H9 (cell line): ENCODE results near the gene EVI5L. TPM values are rescaled to one million over a fixed set of nuclear protein-coding genes. Genes with fewer than 3 reads are reported as not detected.

Experiments used
- DNase-seq: peaks from one replicate; pipeline ENCODE4 v3.0.0-alpha.2; 2017
- H2AFZ ChIP-seq: one replicate; pipeline ENCODE4 v1.6.1; 2013; ENCODE audit warnings: mild to moderate bottlenecking, low read length, control low read depth, moderate library complexity
- H2AK5ac ChIP-seq: 2 replicates; pipeline ENCODE4 v1.6.1; 2013; ENCODE audit warnings: low read length, control low read depth, mixed read lengths; ENCODE audit not compliant: insufficient read length
- H2BK120ac ChIP-seq: one replicate; pipeline ENCODE4 v1.6.1; 2013; ENCODE audit warnings: low read depth, mild to moderate bottlenecking, low read length, control low read depth, inconsistent platforms; ENCODE audit not compliant: poor library complexity, severe bottlenecking
- H2BK12ac ChIP-seq: 2 replicates; pipeline ENCODE4 v1.6.1; 2013; ENCODE audit warnings: low read length, control low read depth, mixed read lengths, low read depth; ENCODE audit not compliant: insufficient read length
- H2BK15ac ChIP-seq: 2 replicates; pipeline ENCODE4 v1.6.1; 2013; ENCODE audit warnings: low read depth, low read length, control low read depth
- H2BK20ac ChIP-seq: one replicate; pipeline ENCODE4 v1.6.1; 2013; ENCODE audit warnings: low read depth, mild to moderate bottlenecking, low read length, control low read depth, inconsistent platforms; ENCODE audit not compliant: poor library complexity, severe bottlenecking
- H2BK5ac ChIP-seq: 2 replicates; pipeline ENCODE4 v1.6.1; 2013; ENCODE audit warnings: low read length, control low read depth, mixed read lengths; ENCODE audit not compliant: insufficient read length
- H3K14ac ChIP-seq: 2 replicates; pipeline ENCODE4 v1.6.1; 2013; ENCODE audit warnings: low read length, control low read depth; ENCODE audit not compliant: insufficient read depth
- H3K18ac ChIP-seq: 2 replicates; pipeline ENCODE4 v1.6.1; 2013; ENCODE audit warnings: low read depth, mild to moderate bottlenecking, mixed read lengths, low read length, control low read depth; ENCODE audit not compliant: insufficient read length
- H3K23ac ChIP-seq: 2 replicates; pipeline ENCODE4 v1.6.1; 2013; ENCODE audit warnings: low read length, control low read depth, mixed read lengths, low read depth; ENCODE audit not compliant: insufficient read length
- H3K23me2 ChIP-seq: 2 replicates; pipeline ENCODE4 v1.6.1; 2013; ENCODE audit warnings: low read depth, mild to moderate bottlenecking, mixed read lengths, low read length, control low read depth; ENCODE audit not compliant: insufficient read length, poor library complexity, severe bottlenecking
- H3K27ac ChIP-seq: 2 replicates; pipeline ENCODE4 v1.5.1; 2013; ENCODE audit warnings: low read length, control low read depth, mixed read lengths, low read depth; ENCODE audit not compliant: insufficient read length
- H3K27me3 ChIP-seq: 2 replicates; pipeline ENCODE4 v1.6.1; 2013; ENCODE audit warnings: low read length, control low read depth, inconsistent platforms; ENCODE audit not compliant: insufficient read depth
- H3K4ac ChIP-seq: 2 replicates; pipeline ENCODE4 v1.6.1; 2013; ENCODE audit warnings: low read depth, mild to moderate bottlenecking, control low read depth, inconsistent platforms, low read length, moderate library complexity
- H3K4me1 ChIP-seq: 2 replicates; pipeline ENCODE4 v1.6.1; 2013; ENCODE audit warnings: low read length, control low read depth, inconsistent platforms; ENCODE audit not compliant: insufficient read depth
- H3K4me2 ChIP-seq: 2 replicates; pipeline ENCODE4 v1.6.1; 2013; ENCODE audit warnings: low read length, control low read depth, mixed read lengths; ENCODE audit not compliant: insufficient read length, insufficient read depth
- H3K56ac ChIP-seq: 2 replicates; pipeline ENCODE4 v1.6.1; 2013; ENCODE audit warnings: low read depth, mild to moderate bottlenecking, mixed read lengths, low read length, control low read depth; ENCODE audit not compliant: insufficient read length
- H3K79me1 ChIP-seq: 2 replicates; pipeline ENCODE4 v1.6.1; 2013; ENCODE audit warnings: low read depth, mild to moderate bottlenecking, moderate library complexity, low read length, control low read depth, inconsistent platforms; ENCODE audit not compliant: insufficient read depth, poor library complexity, severe bottlenecking
- H3K79me2 ChIP-seq: 2 replicates; pipeline ENCODE4 v1.6.1; 2013; ENCODE audit warnings: low read length, control low read depth, inconsistent platforms; ENCODE audit not compliant: insufficient read depth
- H3K9ac ChIP-seq: 2 replicates; pipeline ENCODE4 v1.6.1; 2013; ENCODE audit warnings: low read length, control low read depth, mixed read lengths; ENCODE audit not compliant: insufficient read length; ENCODE audit errors: extremely low read depth
- H3K9me3 ChIP-seq: one replicate; pipeline ENCODE4 v1.6.1; 2013; ENCODE audit warnings: low read depth, low read length, inconsistent platforms; ENCODE audit not compliant: control insufficient read depth
- H3T11ph ChIP-seq: one replicate; pipeline ENCODE4 v1.6.1; 2013; ENCODE audit warnings: mild to moderate bottlenecking, low read length, control low read depth, inconsistent platforms
- H4K20me1 ChIP-seq: one replicate; pipeline ENCODE4 v1.6.1; 2013; ENCODE audit not compliant: control insufficient read depth, insufficient read length, insufficient read depth
- H4K5ac ChIP-seq: 2 replicates; pipeline ENCODE4 v1.6.1; 2013; ENCODE audit warnings: low read depth, mild to moderate bottlenecking, mixed read lengths, low read length, control low read depth; ENCODE audit not compliant: insufficient read length
- H4K8ac ChIP-seq: replicated peaks from 2 replicates; pipeline ENCODE4 v1.6.1; 2013; ENCODE audit warnings: low read length, control low read depth, mixed read lengths, low read depth; ENCODE audit not compliant: insufficient read length
- H4K91ac ChIP-seq: 2 replicates; pipeline ENCODE4 v1.6.1; 2013; ENCODE audit warnings: low read depth, mild to moderate bottlenecking, moderate library complexity, mixed read lengths, low read length, control low read depth; ENCODE audit not compliant: insufficient read length
- H3K27ac Mint-ChIP-seq, 3 experiments: 2 replicates in 2 of 3; 3 replicates in 1 of 3; pipeline ENCODE4 v1.8.0; 2020 to 2021; ENCODE audit warnings: mixed read lengths in 3 of 3, mild to moderate bottlenecking in 1 of 3, moderate library complexity in 1 of 3
- H3K27me3 Mint-ChIP-seq: 2 replicates; pipeline ENCODE4 v1.8.0; 2021; ENCODE audit warnings: low read depth, mild to moderate bottlenecking, moderate library complexity, mixed read lengths
- H3K36me3 Mint-ChIP-seq, 3 experiments: 2 replicates in 2 of 3; 3 replicates in 1 of 3; pipeline ENCODE4 v1.8.0; 2020 to 2021; ENCODE audit warnings: low read depth in 3 of 3, mixed read lengths in 3 of 3; ENCODE audit not compliant: insufficient read depth in 1 of 3
- H3K4me1 Mint-ChIP-seq, 2 experiments: 2 replicates each; pipeline ENCODE4 v1.8.0; 2020; ENCODE audit warnings: mixed read lengths in 2 of 2
- H3K4me3 Mint-ChIP-seq, 2 experiments: 2 replicates in 1 of 2; 3 replicates in 1 of 2; pipeline ENCODE4 v1.8.0; 2020 to 2021; ENCODE audit warnings: mild to moderate bottlenecking in 2 of 2, mixed read lengths in 2 of 2, moderate library complexity in 1 of 2
- H3K9me3 Mint-ChIP-seq, 2 experiments: 2 replicates in 1 of 2; 3 replicates in 1 of 2; pipeline ENCODE4 v1.8.0; 2020; ENCODE audit warnings: mild to moderate bottlenecking in 2 of 2, mixed read lengths in 2 of 2, moderate library complexity in 1 of 2
- CTCF ChIP-seq: fragments of 200-600 bp; sonication (generic); conservative IDR thresholded peaks from 3 replicates; pipeline ENCODE4 v1.8.0; 2021; ENCODE audit warnings: antibody characterized with exemption, mild to moderate bottlenecking
- WGBS: extraction: QIAGEN DNeasy Blood & Tissue Kit; methylation state at CpG from one replicate; pipeline ENCODE4 v1.1.7; 2013; ENCODE audit warnings: missing lambda C conversion rate, low lambda C conversion rate, mixed read lengths; ENCODE audit not compliant: insufficient read length; ENCODE audit errors: extremely low coverage; 5-methylcytosine and 5-hydroxymethylcytosine counted together
- total RNA-seq: library from RNA; stranded (reverse); gene quantifications from 2 replicates; pipeline ENCODE4 v1.2.1, GENCODE V29; 2021

The EVI5L gene
- total RNA-seq, 1 experiment from 2014 or later: 7.1 TPM

GRCh38 chr19:7881910-7882309 is 51.9 kb downstream of the EVI5L start:
- Histone ChIP-seq H3K14ac (no peak overlapping the region), H3K4me2 (no peak overlapping the region), H3K23me2 (no peaks in the 10 kb centered on the region), H3K27me3 (no peaks in the 10 kb centered on the region), H3K4me1 (no peaks in the 10 kb centered on the region), H2AFZ (no peak overlapping the region), H3K18ac (no peak overlapping the region), H4K20me1 (no peaks in the 10 kb centered on the region), H2BK12ac (no peak overlapping the region), H2BK15ac (no peak overlapping the region), H4K91ac (no peak overlapping the region), H2BK20ac (no peak overlapping the region), H2AK5ac (no peak overlapping the region), H3K56ac (no peak overlapping the region), H3K23ac (no peak overlapping the region), H3T11ph (no peak overlapping the region), H3K9ac (no peak overlapping the region), H4K8ac (no peak overlapping the region), H3K27ac (no peak overlapping the region), H3K9me3 (no peaks in the 10 kb centered on the region), H3K79me2 (no peaks in the 10 kb centered on the region), H3K4ac (no peak overlapping the region), H4K5ac (no peak overlapping the region), H2BK120ac (no peak overlapping the region), H2BK5ac (no peak overlapping the region), H3K79me1 (no peaks in the 10 kb centered on the region)
- Mint-ChIP-seq H3K27me3 (peaks cover 15% of the 10 kb centered on the region), H3K9me3 (peaks cover 5 to 10% of the 10 kb centered on the region in 2 experiments; a peak in 3 of 5 replicates), H3K36me3 (no peaks in the 10 kb centered on the region), H3K4me3 (no peak overlapping the region), H3K4me1 (no peaks in the 10 kb centered on the region), H3K27ac (no peak overlapping the region; a peak in 1 of 7 replicates)
- no CpG with 5 or more reads among the region's 3 CpGs for WGBS
- DNase-seq: no peak
- no peak for TF ChIP-seq CTCF
